Left lobe of liver (tissue), 2 donors: ENCODE measurements around the gene MAD1L1. TPM values are rescaled to one million over a fixed set of nuclear protein-coding genes. Genes with fewer than 3 reads are reported as not detected.

Source experiments
- ATAC-seq: fragments of 200-7000 bp; cut with Tn5 transposase; one replicate; pipeline ENCODE4 v1.9.1; 2020; ENCODE audit warnings: mild to moderate bottlenecking, moderate library complexity
- DNase-seq: peaks from one replicate; pipeline ENCODE4 v3.0.0-alpha.2; 2020; ENCODE audit warnings: low spot score
- total RNA-seq: library from RNA; stranded (reverse); gene quantifications from one replicate; pipeline ENCODE4 v1.2.1, GENCODE V29; 2021
- donor health status: DM: no; HTN: no; CAD: no; lungs with moderate emphysema.
- donor health status: DM: no; HTN: yes; CAD: no.

MAD1L1 gene
- total RNA-seq, 1 donor from 2014 or later, result 24.9 TPM

DNA sequence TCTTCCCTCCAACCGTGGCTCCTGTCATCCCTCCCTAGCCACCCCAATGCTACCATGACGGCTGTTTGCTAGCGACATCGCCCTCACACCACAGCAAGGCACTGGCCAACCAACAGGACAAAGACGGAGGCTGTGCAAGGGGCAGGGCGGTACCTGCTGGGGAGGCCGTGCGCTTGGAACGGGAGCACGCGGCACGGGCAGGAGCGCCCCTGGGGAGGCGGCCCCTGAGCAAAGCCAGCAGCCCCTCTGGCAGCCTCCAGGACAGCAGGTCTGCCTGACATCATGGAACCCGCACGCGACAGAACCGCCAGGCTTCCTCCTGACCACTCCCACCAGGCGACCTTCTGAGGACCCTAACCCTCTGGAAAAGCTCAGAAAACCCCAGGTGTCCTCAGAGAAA, 12.7 kb downstream of the MAD1L1 start:
- ATAC-seq (no peak), DNase-seq (no peak)

DNA sequence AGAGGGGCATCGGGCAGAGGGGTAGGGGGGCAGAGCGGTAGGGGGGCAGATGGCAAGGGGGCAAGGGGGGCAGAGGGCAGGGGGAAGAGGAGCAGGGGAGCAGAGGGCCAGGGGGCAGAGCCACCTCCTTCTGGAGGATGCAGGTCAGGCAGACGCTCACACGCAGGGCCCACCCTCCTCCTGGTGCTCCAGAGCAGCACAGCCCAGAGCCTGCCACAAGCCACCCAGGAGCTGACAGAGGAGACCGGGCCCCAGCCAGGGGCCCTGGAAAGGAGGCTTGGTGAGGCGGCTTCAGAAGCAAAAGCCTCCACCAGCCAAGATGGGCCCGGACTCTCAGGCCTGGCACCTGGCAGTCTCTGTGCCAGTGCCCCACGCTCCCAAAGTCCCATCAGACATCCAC, 13.1 kb downstream of the MAD1L1 start:
- DNase-seq (no peak), ATAC-seq (no peak)

DNA sequence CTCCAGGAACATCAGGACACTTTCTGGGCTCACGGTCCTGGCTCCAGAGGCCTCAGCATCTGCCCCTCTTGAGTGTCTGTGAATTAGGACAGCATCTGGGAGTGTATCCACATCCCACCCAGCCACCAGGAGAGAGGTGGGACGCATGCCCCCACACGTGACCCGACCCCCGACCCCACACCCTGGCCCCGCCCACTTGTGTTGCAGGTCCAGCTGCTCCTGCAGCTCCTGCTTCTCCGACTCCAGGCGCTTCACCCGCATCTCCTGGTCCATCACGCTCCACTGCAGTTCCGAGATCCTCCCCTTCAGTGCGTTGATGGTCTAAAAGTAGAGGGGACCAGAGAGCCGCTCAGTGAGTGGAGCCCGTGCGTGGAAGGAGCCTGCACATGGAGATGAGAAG, 13.6 kb downstream of the MAD1L1 start:
- DNase-seq (no peak), ATAC-seq (no peak)

DNA sequence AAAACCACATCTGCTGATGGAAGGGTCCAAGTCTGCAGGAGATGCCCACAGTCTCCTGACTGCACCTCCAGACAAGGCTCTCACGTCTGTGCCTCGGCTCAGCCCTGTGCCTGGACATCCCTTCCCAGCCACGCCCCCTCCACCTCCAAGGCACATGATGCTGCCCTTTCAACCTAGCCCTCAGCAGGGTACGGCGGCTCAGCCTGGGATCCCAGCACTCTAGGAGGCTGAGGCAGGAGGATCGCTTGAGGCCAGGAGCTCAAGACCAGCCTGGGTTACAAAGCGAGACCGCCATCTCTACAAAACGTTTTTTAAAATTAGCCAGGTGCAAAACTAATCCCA, 14.3 kb downstream of the MAD1L1 start:
- no peak for DNase-seq
- ATAC-seq, result no peak

DNA sequence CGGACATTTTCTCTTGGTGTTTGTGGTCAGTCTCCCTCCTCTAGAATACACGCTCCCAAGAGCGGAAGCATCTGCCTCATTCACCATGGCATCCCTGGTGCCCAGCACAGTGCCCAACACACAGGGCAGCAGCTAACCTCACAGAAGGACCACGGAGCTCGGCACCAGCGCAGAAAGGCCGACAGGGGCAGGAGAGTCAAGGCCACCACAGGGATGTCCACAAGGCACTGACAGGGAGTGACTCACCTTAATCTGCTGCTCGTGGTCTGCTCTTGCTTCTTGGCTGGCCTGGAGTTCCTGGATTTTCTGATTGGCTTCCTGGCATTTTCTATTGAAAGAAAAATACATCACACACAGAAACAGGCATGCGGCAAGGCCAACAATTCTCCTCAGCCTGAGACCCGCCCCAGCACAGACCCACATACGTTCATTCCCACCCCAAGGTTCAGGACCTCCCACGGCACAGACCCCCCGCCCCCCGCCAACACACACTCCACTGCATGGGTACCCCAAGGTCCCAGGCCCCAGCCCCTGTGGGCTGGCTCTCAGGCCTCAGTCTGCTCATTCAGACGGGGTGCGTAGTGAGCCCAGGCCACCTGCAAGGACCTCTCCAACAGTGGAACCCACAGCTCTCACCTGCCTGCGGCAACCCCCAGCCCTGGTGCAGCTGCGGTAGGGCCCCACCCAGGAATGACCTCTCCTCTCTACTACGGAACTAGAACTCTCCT, 14.9 kb downstream of the MAD1L1 start:
- DNase-seq (no peak), ATAC-seq (no peak)

DNA sequence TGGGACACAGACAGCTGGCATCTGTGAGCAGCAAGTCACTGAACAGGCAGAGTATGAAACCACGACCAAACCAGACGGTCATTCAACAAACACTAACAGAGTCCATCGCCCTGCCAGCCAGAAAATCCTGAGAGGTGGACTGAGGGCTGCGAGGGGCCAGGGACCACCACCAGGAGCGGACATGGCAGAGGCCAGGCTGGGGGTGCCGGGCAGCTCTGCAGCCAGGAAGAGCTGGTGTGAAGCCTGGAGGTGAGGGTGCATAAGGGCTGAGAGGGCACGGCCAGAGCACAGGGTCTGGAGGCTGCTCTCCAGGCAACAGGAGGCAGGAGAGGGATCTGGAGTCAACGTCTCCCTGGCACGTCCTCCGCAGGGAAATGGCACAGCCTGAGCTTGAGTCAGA, 15.5 kb downstream of the MAD1L1 start:
- no peak for ATAC-seq
- no peak for DNase-seq

DNA sequence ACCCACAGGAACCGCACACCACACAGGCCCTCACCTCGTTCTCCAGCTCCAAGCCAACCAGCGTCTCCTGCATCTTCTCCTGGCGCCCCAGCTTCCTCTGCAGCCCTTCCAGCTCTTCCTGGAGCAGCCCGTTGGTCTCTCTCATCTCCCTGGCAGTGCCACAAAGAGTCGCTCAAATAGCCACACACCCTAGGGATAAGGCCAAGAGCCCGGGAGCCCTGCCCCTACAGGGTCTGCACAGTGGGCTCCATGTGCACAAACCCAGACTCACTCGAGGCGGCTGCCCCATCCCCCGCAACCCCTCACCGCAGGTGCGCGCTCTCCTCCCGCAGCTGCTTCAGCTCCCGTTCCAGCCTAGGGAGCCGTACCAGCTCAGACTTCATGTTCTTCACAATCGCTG, 16.9 kb downstream of the MAD1L1 start:
- no peak for ATAC-seq

DNA sequence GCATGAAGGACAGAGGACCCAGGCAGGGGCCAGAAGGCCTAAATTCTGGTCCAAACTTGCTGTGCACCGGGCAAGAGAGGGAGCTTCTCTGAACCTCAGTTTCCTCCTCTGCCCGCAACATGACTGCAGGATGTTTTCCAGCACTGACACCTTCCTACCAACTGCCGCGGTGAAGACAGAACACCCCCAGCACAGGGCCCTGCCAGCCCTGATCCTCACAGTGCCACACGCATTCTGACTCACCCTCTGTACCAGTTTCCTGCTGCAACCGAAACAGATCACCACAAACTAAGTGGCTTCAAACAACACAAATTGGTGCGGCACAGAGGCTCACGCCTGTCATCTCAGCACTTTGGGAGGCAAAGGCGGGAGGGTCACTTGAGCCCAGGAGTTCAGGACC, 18.1 kb downstream of the MAD1L1 start:
- DNase-seq (no peak), ATAC-seq (no peak)

More for the DNA sequence above, 16.9 kb downstream of the MAD1L1 start:
- no peak for DNase-seq

DNA sequence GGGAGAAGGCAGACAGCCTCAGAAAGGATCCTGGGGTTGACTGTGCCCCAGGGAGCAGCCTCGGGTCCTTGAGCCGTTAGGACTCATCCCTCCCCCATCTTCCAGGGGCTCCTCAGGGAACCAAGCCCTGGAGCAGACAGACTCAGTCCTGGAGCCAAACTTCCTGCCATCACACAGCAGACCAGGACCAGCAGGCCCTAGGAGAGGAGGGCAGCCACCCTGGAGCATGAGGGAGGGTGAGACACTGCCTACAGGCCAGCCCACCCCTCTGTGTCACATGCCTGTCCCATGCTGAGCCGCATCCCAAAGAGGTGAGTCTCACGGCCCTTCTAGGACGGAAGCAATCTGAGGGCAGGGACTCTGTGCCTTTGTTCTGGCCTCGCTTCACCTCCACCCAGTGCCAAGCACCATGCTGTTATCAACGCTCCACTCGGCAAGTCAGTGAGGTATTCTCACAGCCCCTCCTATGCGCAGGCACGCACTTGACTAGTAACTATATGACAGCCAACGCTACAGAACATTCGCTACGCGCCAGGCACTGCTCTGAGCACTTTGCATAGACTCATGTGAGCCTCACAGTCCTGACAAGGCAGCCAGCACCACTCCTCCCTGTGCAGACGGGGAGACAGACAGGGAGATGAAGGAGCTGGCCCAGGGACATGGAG, 19.1 kb downstream of the MAD1L1 start:
- ATAC-seq (no peak), DNase-seq (no peak)

DNA sequence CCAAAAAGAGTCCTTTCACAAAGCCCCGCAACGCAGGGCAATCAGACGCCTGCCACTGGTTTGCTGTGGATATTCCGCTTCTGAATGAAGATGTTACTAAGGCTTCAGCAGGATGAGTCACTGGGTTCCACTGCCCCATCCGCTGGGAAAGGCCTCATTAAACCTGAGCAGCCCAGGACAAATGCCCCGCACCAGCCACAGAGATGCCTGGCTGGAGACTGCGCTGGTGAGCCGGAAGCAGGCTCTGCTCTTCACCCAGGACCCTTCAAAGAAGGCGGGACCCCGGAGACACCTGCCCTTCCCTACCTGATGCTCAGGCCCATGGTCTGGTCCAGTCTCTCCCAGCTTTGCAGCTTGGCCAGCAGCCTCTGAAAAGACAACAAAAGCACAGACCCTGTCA, 19.8 kb downstream of the MAD1L1 start:
- no peak for ATAC-seq
- no peak for DNase-seq

DNA sequence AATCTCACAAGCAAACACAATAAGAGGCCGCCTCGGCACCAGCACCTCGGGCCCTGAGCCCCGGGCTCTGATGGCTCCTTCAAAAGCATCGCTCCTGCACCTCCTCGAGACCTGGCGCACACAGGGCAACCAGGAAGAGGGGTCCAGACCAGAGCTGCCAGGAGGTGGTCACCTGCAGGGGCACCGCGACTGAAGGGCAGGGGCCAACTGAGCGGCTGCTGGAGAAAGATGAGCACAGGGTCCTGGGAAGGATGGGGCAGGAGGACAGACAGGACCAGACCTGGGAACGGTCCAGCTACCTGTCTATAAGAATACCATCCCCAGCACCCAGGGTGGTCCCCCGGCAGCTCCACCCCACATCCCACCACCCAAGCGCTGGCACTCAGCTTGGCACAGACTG, 20.8 kb downstream of the MAD1L1 start:
- ATAC-seq (no peak), DNase-seq (no peak)

DNA sequence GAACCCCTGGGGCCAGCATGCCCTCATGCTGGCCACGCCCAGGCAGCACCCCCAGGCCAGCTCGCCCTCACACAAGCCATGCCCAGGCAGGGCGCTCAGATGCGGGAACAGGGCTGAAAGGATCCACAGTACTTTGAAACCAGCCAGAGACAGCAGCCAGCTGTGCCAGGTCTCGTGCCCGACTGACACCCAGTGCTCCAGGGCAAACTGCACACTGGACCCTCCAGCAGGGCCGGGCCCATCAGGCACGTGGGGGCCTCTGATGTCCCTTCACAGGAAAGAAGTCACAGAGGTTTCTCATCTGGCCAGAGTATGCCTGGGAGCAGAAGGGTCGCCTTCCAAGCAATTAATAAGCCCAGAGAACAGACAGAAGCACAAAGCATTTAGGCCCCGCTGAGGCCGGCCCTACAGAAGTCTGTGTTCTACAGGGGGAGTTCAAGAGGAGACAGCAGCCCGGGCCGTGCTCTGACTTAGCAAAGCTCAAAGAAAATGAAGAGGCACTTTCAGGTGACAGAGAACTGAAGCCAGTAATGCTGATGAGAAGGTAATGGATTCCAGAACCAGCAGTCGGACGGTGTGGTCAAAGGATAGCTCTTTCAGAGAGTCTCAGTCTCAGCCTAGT, 21.4 kb downstream of the MAD1L1 start:
- DNase-seq (no peak), ATAC-seq (no peak)

DNA sequence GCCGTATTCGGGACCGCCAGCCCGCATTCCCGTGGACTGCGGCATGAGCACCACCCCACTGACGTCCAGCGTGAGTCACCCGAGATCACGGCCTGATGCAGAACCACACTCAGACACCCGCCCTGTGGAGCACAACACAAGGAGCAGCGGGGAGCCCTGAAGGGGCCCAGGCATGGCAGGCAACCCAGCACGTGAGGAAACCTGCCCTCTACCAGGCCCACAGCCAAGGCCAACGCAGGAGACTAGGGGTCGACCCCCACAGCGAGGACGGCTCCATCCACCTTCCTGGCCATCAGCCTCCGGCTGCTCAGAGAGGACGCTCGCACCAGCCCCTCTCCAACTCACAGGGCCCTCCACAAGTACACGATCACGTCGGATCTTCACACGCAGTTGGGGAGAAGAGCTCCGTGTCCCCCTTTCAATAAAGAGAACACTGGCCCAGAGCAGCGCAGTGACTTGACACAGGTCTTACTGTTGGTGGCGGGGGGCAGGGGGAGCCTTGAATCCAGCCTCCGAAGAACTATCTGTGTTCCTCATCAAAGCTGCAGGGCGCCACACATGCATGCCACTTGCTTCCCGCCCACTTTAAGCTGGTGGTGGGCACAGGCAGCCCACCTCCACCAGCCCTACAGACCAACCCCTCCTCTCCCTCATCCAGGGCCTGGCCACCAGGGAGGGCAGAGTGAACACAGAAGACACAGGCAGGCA, 22.0 kb downstream of the MAD1L1 start:
- ATAC-seq (no peak), DNase-seq (no peak)

DNA sequence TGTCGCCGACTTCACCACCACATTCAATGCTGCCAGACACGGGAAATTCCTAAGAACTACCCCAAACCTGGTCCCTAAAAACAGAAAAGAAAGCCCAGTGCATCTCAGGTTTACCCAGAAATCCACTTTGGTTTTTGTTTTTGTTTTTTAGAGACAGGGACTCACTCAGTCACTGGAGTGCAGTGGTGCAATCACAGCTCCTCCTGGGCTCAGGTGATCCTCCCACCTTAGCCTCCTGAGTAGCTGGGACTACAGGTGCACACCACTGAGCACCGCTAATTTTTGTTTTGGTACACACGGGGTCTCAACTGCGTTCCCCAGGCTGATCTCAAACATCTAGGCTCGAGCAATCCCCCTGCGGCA, 22.8 kb downstream of the MAD1L1 start:
- DNase-seq, result no peak
- no peak for ATAC-seq

DNA sequence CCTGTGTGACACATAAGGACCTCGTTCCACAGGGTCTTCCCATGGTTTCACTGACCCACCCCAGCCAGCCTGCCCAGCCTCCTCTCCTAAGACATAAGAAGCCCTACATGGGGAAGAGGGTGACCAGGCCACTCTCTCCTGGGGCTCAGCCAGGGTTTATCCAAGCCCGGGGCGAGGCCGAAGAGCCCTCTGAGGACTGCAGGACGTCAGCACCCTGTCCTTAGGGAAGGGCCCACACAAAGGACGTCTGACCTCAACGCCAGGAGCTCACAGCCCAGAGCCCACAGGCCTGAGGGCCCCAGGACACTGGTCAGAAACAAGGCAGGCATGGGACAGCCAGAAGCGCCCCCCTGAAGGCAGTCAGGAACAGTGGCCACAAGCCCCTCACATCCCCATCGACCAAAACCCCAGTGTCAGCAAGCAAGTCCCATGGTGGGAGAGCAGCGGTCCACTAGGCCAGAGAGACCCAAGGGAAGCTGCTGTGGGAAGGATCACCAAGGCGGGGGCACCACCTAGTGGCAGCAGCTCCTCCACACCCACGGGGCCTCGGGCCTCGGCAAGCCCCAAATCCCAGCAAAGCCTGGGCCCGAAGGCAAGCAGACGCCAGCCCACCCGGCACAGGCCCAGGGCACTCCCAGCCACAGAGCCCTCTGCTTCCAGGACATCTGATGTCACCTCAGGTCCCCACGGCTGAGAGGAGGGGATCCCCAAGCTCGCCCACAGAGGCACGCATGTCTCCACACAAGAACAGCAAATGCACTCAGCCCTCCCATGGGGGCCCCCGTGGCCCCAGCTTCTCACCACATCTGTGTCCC, 23.4 kb downstream of the MAD1L1 start:
- peak; percentile 58 for DNase-seq
- peak; percentile 91 for ATAC-seq

DNA sequence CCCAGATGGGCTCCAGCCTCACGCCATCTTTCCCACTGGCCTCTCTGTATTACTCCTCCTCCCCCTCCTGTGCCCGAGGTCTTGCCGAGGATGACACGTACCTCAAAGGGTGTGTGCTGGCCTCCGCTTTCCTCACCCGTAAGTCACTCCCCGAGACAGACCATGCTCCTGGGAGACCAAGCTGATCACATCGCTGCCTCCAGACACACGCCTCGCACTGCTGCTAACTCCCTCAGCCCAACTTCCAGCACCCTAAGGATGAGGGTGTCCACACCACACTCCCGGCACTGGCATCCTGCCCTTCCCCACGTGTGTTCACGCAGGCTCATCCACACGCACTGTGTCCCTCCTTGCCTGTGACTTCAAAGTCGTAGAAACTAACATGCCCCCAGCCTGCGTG, 24.0 kb downstream of the MAD1L1 start:
- ATAC-seq (no peak), DNase-seq (no peak)

DNA sequence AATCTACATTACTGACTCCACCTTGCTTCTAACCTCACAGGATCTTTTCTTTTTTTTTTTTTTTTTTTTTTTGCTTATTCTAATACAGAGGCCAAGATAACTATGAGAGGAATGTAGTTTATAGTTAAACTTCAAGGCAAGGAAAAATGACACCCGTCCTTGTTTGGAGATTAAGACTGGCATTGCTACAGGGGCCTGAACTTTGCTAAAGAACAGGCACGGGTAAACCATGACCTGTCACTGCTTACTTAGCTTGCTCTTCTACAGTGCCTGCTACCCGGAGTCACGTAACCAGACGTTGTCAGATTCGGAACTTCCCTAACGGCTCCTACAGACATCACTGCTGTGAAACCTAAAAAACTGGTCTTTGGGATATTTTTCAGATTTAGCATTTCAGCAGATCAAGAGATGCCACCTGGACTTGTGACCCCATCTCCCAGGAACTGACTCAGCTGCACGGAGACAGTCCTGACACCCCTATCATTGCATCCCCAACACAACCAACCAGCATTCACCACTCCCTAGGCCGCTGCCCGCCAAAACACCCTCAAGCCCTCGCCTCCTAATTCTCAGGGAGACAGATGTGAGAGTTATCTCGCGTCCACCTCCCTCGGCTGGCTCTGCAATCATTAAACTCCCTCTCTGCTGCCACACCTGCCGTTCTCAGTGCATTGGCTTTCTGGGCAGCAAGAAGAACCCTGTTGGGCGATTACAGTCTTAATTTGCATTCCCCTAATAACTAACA, 27.5 kb downstream of the MAD1L1 start:
- DNase-seq (no peak), ATAC-seq (no peak)

DNA sequence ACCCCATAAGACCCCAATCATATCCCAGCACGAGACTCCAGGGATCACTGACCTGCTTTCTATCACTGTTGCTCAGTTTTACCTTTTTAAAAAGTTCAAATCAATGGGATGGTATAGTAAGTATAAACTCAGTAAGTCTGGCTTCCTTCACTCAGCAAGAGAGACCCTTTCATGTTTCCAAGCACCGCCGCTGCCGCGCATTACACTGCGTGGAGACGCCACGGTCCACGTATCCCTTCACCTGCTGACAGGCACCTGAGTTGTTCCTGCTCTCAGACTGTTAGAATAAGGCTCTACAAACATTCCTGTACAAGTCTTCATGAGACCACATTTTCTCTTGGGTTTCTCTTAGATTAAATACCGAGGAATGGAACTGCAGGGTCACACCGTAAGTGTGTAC, 28.3 kb downstream of the MAD1L1 start:
- ATAC-seq (no peak), DNase-seq (no peak)

DNA sequence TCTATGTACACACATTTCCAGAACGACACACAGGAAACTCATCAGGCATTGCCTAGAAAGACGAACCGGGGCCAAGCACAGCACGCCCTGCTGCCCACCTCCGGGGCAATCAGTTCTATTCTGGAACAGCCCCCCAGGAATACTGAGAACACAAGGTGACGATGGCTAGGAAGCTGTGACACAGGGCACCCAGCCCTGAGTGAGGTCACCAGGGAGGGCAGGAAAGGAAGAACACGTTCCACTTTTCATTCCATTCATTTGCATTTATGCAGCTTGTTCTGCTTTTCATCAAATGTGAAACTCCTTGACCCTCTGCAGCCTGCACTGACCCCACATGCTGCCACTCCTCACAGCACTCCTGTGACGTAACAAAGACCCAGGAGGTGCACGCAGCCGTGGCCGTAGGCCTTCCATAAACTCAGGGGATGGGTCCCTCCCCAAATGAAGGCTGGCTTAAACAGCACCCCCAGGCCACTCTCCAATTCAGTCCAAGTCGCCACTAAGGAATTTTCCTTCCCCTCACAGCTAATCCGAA, 28.9 kb downstream of the MAD1L1 start:
- DNase-seq (no peak), ATAC-seq (peak; percentile 24)
